Left ventricle myocardium inferior (tissue), 1 donor: ENCODE data around the gene ACTRT3. TPM values are rescaled to one million over a fixed set of nuclear protein-coding genes. Genes with fewer than 3 reads are reported as not detected.

Source experiments
- DNase-seq: peaks from one replicate; pipeline ENCODE4 v3.0.0-alpha.2; 2020
- H3K27ac ChIP-seq: fragments of 200-600 bp; replicated peaks from 2 replicates; pipeline ENCODE4 v1.8.0; 2021
- H3K27me3 ChIP-seq: fragments of 200-600 bp; 2 replicates; pipeline ENCODE4 v1.8.0; 2021; ENCODE audit warnings: low read depth
- H3K36me3 ChIP-seq: fragments of 200-600 bp; 2 replicates; pipeline ENCODE4 v1.8.0; 2021
- H3K4me1 ChIP-seq: fragments of 200-600 bp; 2 replicates; pipeline ENCODE4 v1.8.0; 2021
- H3K4me3 ChIP-seq: fragments of 200-600 bp; 2 replicates; pipeline ENCODE4 v1.8.0; 2021; ENCODE audit warnings: mild to moderate bottlenecking, moderate library complexity
- H3K9me3 ChIP-seq: fragments of 200-600 bp; replicated peaks from 2 replicates; pipeline ENCODE4 v1.8.0; 2021
- CTCF ChIP-seq: fragments of 200-600 bp; IDR thresholded peaks from 2 replicates; pipeline ENCODE4 v1.8.0; 2021; ENCODE audit warnings: antibody characterized with exemption, mild to moderate bottlenecking, borderline replicate concordance
- intact Hi-C: fragments of 100-400 bp; cut with micrococcal nuclease; formaldehyde crosslinking; loops from one replicate; pipeline ENCODE4 v1.11.0; 2022
- long read RNA-seq: library from polyadenylated mRNA; unstranded; transcript quantifications from one replicate; pipeline ENCODE4 v2.0.0, GENCODE V29; 2021
- total RNA-seq: library from RNA; stranded (reverse); fragmentation: NEBNext Ultra II Directional; extraction: Animal tissue kit (Norgen Biotek cat#: 25700); gene quantifications from one replicate; pipeline ENCODE4 v1.2.1, GENCODE V29; 2021
- donor health status: DM: no; HTN: yes; CAD: no; lungs with severe emphysema.

Gene ACTRT3
- 0.55 TPM for total RNA-seq
- long read RNA-seq, partial matches to known transcripts: 0 of 3 reads
- long read RNA-seq, other reads (novel, unspliced or antisense): 0 of 3 reads

GRCh38 chr3:169769287-169770181 is at the start of gene ACTRT3:
TSS of gene ACTRT3 (minus strand) at chr3:169769561. CDS start at chr3:169769520, 41 bp downstream.
- no peaks in the 10 kb centered on the region for H3K27me3 ChIP-seq
- TF ChIP-seq CTCF: no peak
- H3K36me3 ChIP-seq: peaks cover 5% of the 10 kb centered on the region
- peaks cover 28% of the 10 kb centered on the region for H3K4me1 ChIP-seq
- intact Hi-C loops: no loop called here
- H3K4me3 ChIP-seq: peak within 1 kb of the TSS; percentile 72
- peaks cover 15% of the 10 kb centered on the region for H3K9me3 ChIP-seq
- DNase-seq: peak; percentile 69
- peak within 1 kb of the TSS; percentile 88 for H3K27ac ChIP-seq

GRCh38 chr3:169818316-169818715 is 49.0 kb upstream of the ACTRT3 start:
- TF ChIP-seq CTCF: no peak
- peaks cover 27% of the 10 kb centered on the region for H3K27me3 ChIP-seq
- H3K27ac ChIP-seq: no peak overlapping the region
- peaks cover 14% of the 10 kb centered on the region for H3K9me3 ChIP-seq
- intact Hi-C loops: no loop called here
- H3K36me3 ChIP-seq: no peaks in the 10 kb centered on the region
- DNase-seq: no peak
- H3K4me1 ChIP-seq: peaks cover 9% of the 10 kb centered on the region
- no peak overlapping the region for H3K4me3 ChIP-seq

GRCh38 chr3:169815590-169816150 is 46.3 kb upstream of the ACTRT3 start:
- H3K4me1 ChIP-seq: peaks cover 35% of the 10 kb centered on the region
- H3K9me3 ChIP-seq: peaks cover 14% of the 10 kb centered on the region
- no peak for DNase-seq
- intact Hi-C loops: no loop called here
- H3K36me3 ChIP-seq: no peaks in the 10 kb centered on the region
- TF ChIP-seq CTCF: no peak
- no peak overlapping the region for H3K27ac ChIP-seq
- no peak overlapping the region for H3K4me3 ChIP-seq
- peaks cover 11% of the 10 kb centered on the region for H3K27me3 ChIP-seq

GRCh38 chr3:169813757-169814517 is 44.6 kb upstream of the ACTRT3 start:
- peak; percentile 38 for TF ChIP-seq CTCF
- H3K36me3 ChIP-seq: no peaks in the 10 kb centered on the region
- peaks cover 35% of the 10 kb centered on the region for H3K4me1 ChIP-seq
- DNase-seq: no peak
- no peak overlapping the region for H3K27ac ChIP-seq
- peak overlapping the region; percentile 79 for H3K4me3 ChIP-seq
- H3K9me3 ChIP-seq: peaks cover 14% of the 10 kb centered on the region
- peaks cover 8% of the 10 kb centered on the region for H3K27me3 ChIP-seq
- intact Hi-C loops: no loop called here

- TF ChIP-seq CTCF: no peak
- Histone ChIP-seq H3K4me3 (peak overlapping the region; percentile 79), H3K9me3 (peaks cover 14% of the 10 kb centered on the region), H3K27ac (no peak overlapping the region), H3K27me3 (peaks cover 6% of the 10 kb centered on the region), H3K4me1 (peaks cover 35% of the 10 kb centered on the region), H3K36me3 (no peaks in the 10 kb centered on the region)
- intact Hi-C loops: no loop called here
- DNase-seq: no peak
Observed at GRCh38 chr3:169813278-169813677, 43.9 kb upstream of the ACTRT3 start.
